LHCN-M2 (cell line): Measurements from ENCODE around the gene CNN3. TPM values are rescaled to one million over a fixed set of nuclear protein-coding genes. Genes with fewer than 3 reads are reported as not detected.

Experiments
- DNase-seq: peaks from one replicate; pipeline ENCODE4 v3.0.0-alpha.2; 2012; ENCODE audit warnings: low read depth
- total RNA-seq: library from RNA; depleted of rRNA; stranded (reverse); fragments of >200 nt; gene quantifications from 2 replicates; pipeline ENCODE4 v1.2.3, GENCODE V29; 2014

The CNN3 gene
- total RNA-seq, 1 experiment from 2014 or later = 547 TPM

DNA sequence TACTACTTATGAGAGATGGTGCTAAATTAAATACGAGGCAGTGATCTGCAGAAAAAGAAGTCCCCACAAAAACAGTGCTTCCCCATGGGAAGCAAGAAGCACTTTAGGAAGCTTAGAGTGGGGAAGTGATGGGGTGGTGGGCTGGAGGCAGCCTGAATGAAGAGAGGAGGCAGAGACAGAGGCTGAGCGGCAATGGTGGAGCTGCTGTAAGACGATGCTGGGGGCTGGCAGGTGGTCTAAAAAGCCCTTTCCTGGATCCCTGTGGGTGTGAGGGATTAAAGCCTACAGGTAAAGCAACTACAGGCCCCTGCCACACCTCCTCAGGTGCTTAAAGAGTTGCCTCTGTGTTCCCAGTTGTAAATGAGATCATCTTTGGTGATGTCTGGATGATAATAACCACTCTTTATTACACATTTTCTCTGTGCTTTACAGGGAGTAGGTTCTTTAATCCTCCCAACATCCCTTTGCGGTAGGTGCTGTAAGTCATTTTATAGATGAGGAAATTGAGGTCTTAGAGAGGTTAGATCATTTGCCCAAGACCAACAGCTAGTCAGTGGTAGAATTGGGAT, 39.2 kb downstream of the CNN3 start:
- DNase-seq = no peak

DNA sequence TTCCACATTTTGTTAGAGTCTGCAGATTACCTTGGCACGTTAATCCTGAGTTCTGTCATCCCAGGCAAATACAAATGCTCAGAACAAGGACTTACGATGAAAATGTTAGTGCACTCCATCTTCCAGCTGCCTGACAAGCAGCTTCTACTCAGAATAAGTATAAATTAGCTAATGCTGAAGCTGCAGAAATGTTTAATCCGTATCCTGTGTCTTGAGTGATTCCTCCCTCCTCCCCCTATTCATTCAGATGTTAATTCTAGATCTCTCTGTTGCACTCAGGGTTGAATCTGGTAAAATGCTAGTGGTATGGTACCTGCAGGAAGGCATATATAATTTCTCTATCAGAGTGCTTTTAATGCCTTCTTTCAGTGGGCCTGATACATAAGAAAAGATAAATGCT, 39.8 kb downstream of the CNN3 start:
- no peak for DNase-seq

DNA sequence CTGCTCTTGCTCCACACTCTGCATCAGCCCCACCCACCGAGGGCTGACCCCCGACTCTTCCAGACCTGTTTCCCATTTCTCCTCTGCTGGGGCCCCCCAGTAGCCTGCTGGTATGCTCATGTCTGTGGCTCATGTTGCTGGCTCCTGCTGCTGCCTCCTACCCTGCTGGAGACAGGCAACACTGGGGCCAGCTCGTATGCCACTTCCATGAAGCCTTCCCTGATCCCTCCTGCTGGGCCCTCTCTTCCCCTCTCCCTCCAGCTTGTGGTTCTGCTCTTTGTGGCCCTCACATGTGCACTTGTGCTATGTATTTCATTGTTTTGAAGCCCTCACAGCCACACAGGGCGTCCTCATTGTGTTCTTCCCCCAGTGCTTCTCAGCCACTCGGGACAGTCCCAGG, 40.5 kb downstream of the CNN3 start:
- DNase-seq = no peak

DNA sequence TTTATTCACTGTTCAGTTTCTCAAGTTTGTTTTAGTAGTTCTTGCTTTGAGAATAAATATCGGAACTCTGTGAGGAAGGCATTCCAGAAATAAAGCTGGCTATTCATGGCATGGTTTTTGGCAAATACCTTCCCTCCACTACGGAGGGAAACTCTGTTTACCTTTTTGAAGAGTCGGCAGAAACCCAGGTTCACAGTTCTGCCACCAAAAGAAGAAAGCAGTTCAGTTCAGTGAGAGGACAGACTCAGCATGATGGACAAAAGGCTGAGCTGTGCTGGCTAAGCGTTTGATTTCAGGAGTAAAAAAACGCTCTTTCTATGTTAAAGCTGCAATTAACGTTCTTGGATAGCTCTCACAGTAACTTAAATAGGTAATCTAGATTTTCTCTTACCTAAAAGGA, 42.4 kb downstream of the CNN3 start:
- no peak for DNase-seq

DNA sequence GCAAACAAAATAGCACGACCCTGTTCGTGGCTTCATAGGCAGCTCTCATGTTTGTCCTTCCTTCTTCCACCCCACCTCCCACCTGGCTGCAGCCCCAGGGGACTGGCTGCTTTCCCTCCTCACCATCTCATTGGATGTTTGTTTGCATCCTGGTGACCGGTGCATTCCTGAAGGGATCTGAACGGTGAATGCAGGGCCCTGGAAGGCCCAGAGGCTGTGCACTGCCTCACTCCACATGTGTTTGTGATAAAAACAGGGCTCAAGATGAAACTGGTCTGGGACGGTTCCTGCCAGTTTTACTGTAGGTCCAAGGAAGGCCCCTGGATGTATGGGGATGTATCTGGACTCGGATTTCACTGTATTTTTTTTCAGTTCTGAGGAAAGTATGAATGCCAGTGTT, 42.8 kb downstream of the CNN3 start:
- DNase-seq = peak; percentile 62

DNA sequence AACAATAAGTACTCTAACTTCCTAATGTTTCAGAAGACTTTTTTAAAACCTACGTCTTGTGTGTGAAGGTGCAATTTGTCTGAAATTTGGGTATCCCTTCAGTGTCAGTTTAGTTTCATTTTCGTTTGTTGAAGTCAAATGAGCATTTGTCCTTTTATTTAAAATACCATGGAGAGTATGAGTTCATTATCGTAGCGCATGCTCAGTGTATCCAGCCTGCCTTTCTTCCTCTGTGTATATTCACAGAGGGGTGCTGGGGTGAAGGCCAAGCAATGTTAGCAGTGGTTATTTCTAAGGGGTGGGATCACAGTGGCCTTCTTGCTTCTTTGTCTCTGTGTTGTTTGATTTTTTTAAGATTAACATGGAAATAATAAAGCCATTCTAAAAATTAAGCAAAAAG, 43.2 kb downstream of the CNN3 start:
- DNase-seq = no peak

DNA sequence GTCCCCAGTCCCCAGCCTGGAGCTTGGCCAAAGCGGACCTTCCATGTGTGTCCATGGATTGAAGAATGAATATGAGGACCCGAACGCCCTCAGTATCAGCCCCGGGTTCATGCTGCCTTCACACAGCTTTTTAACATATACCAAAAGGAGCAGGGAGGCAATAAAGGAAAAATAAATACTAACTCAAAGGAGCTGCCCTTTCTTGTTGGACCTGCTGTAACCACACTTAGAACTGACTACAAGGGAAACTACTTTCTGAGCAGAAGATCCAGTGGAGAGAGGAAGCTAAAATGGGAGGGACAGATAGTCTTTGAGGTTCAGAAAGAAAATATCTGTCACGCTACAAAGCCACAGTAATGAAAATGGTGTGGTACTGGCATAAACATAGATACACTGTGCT, 48.6 kb downstream of the CNN3 start:
- DNase-seq = no peak

DNA sequence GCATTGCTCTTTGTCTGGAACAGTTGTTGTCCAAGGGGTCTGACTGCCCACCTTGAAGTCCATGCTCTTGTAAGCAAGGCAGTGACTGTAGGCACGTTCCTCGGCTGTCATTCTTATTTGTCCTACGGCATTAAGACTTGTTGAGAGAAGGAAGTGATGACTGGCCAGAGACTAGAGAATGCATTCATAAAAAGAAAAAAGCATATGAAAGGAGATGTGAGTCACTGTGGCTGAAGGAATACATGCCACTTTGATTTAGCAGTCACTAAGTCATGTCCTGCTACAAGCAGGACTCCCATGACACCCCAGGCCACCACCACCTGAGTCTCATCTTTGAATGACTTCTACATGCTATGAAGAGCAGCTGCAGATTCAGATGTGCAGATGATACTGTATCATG, 50.5 kb downstream of the CNN3 start:
- peak; percentile 46 for DNase-seq

DNA sequence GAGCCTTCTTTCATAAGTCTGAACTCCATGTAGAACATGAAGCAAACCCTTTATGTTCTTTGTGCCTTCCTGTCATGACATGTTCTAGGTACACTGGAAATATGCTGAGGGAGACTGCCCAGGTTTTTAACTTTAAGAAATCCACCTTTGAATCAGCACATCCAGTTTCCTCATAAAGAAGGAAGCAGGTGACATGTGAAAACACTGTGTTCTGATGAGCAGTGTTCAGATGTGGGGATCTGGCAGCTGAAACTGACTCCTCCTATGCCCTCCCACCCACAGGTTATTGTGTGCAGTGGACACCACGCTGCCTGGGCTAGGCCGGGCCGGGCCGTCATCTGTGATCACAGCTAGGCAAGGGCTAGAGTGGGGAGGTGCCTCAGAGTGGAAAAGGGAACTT, 51.1 kb downstream of the CNN3 start:
- no peak for DNase-seq

DNA sequence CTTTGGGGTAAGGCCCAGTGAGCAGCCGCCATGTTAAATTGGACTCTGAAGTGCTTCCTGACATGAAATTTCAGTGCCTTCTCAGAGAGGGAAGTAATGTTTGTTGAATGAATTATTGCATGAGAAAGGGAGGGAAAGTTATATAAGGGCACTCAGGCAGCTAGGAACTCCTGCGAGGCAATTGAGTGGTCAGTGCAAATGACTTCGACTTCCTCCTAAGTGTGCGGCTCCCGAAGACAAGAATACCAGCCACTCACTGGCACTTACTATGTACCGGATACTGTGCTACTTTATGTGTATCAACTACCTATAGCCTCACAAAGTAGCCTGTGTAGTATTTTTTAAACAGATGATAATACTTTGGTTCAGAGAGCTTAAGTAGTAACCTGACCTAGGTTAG, 52.5 kb downstream of the CNN3 start:
- no peak for DNase-seq

DNA sequence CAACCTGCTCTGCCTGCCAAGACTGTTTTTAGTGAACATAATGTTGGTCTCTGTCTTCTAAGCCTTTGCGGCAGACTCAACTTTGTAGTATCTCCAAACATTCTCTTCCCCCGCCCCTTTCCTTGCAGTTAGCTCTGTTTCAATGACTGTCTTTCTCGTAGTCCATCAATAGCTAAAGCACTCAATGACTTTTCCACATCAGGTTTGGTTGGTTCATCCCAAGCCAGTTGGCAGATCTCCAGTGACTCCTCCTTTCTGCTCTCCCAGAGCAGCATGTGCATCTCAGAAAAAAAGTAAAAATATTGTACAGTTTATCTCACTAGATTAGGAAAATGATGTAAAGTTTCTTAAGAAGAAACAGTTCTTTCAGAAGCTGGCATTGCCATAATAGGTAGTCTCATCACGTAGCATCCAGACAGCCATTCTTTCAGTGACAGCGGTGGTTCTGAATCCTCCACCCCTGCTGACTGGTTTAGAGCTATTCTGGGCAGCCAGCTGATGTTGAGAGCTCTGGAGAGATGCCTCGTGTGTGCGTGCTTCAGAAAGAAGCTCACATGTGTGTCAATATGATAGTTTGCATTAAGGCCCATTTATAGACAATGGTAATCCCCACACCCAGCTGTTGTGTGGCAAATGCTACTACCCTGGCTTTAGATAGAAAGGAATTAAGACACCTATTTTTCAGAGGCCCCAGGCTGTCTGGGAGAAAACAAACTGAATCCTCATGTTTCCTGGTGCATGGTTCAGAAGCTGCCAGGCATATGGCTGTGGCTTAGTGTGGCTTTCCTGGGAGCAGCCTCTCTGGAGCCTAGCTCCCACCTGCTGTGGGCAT, 53.2 kb downstream of the CNN3 start:
- peak; percentile 81 for DNase-seq

DNA sequence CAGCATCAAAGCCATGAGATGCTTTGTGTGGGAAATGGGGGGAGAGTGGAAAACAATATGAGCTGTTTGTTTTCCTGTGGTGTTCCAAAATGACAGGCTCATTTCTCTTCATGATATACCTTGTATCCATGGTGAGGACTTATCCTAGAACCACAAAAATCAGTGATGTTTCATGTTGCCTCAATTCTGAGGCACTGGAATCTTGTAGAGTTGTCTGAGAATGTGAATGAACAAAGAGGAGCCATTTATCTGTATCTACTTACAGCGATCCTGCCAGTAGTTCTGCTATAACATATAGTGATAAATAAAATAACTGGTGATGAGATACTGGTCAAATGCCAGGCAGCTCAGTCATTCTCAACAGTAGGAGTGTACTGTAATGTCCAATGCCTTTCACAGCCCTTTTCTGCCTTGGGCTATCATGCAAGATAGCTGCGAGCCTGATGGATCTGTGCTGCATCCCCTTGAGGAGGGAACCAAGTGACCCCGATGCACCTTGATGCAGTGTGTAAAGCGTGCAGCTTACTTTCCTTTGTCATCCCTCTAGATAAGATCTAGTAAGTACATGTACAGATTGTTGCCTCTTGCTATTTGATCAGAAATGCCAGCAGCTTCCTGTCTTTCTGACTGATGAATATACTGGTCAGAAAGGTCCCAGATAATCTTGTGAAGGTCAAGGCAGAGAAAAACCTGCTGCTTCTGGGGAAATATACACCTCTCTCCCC, 54.0 kb downstream of the CNN3 start:
- no peak for DNase-seq

DNA sequence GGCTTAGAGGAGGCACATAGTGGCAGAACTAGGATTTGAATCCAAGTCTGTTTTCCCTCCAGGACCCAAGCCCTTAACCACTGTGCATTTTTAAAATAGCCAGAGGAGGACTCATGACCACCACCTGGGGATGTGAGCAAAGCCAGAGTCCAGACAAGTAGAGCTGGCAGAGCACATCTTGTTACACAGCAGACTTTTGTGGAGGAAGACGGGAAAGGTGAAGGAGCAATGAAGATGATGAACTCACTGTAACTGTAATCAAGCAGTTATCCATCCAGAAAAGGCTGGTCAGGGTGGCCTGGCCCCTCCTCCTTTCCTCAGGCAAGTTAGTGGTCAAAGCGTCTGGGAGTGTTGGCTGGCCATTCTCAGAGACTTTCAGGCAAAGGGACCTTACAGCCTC, 55.9 kb downstream of the CNN3 start:
- no peak for DNase-seq

DNA sequence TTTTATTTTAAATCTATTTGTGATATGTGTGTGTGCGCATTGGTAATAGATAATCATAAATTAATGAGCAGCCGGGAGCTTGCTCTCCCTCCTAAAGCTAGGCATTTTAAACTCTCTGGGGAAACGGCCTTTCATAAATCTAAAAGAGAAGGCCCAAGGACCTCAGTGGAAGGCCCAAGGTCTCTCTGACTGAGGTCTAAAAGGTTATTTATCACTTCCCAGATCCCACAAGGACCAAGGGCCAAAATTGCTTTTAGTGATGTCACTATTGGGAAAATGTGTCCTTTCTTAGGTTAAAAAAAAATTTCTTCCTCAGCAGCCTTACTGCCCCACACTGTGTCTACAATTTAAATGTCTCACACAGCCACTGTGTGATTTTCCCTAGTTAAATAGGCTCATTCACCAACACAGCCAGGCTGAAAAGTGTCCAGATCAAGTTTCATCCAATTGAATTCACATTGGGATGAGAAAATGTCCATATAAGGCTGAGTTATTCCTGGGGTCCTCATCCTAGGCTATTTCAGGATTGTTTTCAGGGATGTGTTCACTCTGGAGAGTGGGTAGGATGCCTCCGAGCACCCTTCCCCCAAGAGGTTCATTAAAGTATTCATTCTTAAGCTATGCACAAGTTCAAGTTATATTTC, 60.6 kb downstream of the CNN3 start:
- DNase-seq = peak; percentile 75

DNA sequence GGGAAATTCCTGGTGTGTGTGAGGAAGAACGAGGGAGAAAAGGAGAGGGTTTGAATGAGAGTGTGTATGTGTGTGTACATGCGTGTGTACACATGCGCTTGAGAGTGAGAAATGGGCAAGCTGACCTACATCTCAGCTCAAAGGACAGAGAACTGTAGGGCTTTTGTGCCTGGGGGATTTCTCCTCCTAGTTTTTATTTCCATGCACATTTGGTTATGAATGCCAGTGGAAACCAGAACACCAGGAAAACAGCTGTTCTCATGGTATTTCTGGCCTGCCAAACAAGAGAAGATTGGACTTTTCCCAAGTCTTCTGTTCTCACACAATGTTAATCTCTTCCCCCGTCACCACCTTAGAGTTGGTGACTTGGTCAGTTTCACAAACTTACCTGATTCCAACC, 61.5 kb downstream of the CNN3 start:
- DNase-seq = peak; percentile 94

DNA sequence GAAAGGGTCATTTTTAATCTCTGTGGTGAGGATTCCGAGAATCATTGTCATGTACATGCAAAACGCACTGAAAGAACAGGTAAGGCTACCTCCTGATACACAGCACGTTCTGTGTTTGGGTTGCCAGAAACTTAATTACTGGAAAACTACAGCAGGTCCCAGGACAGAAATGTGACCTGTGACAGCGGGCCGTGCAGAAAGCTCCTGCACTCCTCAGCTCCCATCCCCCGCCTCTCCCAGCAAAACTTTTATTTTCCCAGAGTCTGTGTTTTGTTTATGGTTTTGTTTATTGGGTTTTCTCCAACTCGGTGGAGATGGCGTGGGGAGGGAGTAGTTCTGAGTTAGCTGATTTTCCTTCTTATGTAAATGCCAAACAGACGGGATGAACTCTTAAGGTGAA, 62.1 kb downstream of the CNN3 start:
- peak; percentile 45 for DNase-seq

DNA sequence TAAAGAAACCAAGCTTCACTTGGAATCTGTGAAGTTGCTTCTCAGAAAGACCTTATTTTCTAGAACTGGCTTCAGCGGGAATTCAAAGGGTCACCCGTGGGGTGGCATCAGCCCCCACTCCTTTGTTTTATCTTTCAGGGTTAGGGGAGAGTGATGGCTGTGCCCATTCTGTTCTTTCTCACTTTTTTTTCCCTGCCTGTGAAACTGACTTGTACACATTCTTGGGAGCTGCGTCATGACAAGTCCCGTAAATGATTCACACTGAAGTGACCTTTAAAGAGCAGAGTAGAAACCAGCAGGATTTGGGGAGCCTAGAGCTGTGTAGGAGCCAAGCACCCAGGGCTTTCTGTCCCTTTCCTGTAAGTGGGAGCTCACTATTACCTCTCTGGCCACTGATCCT, 63.0 kb downstream of the CNN3 start:
- DNase-seq = peak; percentile 95

DNA sequence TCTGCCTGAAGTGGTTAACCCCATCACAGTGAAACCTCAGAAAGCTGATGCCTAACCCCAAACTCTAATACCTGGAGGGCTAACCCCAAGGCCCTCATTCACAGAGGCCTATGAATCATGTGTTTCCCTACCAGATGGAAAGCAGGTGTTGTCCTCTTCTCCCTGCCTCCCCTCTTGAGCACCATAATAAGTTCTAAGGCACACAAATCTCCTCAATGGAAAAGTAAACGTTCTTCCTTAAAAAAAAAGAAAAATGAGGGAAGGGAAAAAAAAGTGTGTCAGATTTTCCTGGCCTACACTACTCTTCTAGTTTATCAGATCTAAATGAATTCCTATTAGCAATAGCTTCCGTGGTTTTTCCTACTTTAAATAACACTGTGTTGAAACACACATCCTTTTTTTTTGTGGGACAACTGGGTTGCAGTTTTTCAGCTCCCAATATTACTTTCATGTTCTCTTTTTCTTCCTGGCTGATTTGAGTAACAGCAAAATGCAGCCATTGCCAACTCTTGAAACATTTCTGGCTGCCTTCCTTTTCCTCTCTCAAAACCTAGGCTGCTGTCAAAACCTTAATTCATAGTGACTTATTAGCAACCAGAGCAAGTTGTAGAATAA, 63.5 kb downstream of the CNN3 start:
- DNase-seq = peak; percentile 62

DNA sequence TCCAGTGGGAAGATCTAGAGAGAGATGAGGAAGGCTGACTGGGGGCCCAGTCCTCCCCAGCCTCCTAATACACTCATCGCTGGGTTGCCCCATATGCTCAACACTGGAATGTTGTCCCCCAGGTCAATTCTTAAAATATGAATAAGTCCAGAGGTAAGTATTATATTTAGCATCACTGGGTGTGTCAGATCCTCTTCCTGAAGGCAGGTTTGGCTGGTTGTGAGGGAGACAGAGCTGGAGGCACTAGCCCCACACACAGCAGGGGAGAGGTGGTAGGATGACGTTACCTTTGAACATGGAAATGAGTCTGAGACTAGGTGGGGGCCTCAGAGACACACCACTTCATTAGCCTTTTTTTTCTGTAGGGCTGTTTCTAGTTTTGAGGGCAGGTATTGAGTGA, 64.2 kb downstream of the CNN3 start:
- no peak for DNase-seq

DNA sequence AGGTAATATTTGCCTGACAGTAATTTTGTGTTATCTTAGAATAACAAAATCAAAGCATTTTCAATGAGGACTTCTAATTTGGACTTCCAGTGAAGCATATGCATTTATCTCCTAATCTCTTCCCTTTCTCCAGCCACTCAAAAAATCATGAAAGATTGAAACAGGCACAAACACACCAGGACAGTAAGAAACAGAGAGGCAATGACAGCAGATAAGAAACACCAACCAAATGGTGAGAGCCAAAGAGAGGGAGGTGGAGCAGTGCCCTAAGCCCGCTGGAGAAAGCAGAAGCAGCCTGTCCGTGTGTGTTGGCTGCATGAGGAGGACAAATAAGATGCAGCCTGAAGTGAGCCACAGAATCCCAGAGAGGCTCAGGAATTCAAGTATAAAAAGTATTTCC, 67.7 kb downstream of the CNN3 start:
- no peak for DNase-seq

DNA sequence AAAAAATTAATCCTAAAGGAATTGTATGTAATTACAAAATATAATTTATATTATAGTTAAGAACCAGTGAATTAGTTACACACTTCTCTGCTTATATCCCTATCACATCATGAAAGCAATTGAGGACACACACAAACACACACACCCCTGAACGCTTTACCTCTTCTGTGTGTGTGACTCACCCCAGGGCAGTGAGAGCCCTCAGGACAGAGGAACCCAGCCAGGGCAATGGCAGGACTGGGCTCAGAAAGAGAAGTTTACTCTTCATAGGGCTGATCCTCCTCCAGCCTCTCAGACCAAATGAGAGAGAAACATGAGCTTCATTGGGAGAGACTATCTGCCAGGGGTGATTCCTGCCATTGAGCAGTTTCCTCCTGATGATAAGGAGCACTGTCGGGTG, 68.6 kb downstream of the CNN3 start:
- peak; percentile 41 for DNase-seq

DNA sequence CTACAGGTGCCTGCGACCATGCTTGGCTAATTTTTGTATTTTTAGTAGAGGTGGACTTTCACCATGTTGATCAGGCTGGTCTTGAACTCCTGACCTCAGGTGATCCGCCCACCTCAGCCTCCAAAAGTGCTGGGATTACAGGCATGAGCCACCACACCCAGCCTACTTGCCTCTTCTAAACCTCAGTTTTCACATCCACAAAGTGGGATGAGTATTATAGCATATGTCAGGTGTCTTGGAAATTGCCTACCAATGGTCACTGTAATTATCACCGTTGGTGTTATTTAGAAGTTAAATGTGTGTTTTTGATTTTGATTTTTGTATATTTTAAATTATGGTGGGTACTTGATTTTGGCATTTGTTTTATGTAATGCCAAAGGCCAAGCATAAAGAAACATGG, 70.0 kb downstream of the CNN3 start:
- no peak for DNase-seq
